NCI-H345 treated with DMSO at 0.1 percent for 48 hours (cell line): Measurements from ENCODE around the gene RB1.
"Not testable (repeated sequence)": the region's sequence is repeated elsewhere in the genome, so short reads cannot be mapped to it uniquely, and the experiment has no call there.

Experiments used
- DNase-seq: peaks from one replicate; lab custom pipeline; 2025; ENCODE audit not compliant: unreplicated experiment; lab: John Stamatoyannopoulos, UW

The RB1 gene

GRCh38 chr13:48404952-48405351 is 101.4 kb downstream of the RB1 start:
- no peak for DNase-seq

- no peak for DNase-seq
Measured at GRCh38 chr13:48405875-48406274, 102.3 kb downstream of the RB1 start.

- no peak for DNase-seq
Measured at GRCh38 chr13:48410199-48410598, 106.6 kb downstream of the RB1 start.

- no peak for DNase-seq
Measured at GRCh38 chr13:48411147-48411794, 107.7 kb downstream of the RB1 start.

- no peak for DNase-seq
Measured at GRCh38 chr13:48411841-48412531, 108.4 kb downstream of the RB1 start.

GRCh38 chr13:48412881-48413351 is 109.4 kb downstream of the RB1 start, which contains the start of gene LPAR6:
Gene LPAR6, minus strand, starts transcription at chr13:48413113. Its CDS starts 690 bp downstream, at chr13:48412423.
- DNase-seq: no peak

- no peak for DNase-seq
Measured at GRCh38 chr13:48414501-48414900, 111.0 kb downstream of the RB1 start.

- DNase-seq: no peak
Measured at GRCh38 chr13:48415516-48415915, 112.0 kb downstream of the RB1 start.

GRCh38 chr13:48422003-48422402 is 118.5 kb downstream of the RB1 start:
- DNase-seq: not testable (repeated sequence)

- no peak for DNase-seq
Measured at GRCh38 chr13:48424212-48424611, 120.7 kb downstream of the RB1 start.

GRCh38 chr13:48426052-48426451 is 122.5 kb downstream of the RB1 start:
- DNase-seq: no peak

- DNase-seq: not testable (repeated sequence)
Measured at GRCh38 chr13:48426755-48427298, 123.3 kb downstream of the RB1 start.

GRCh38 chr13:48429036-48429435 is 125.5 kb downstream of the RB1 start:
- no peak for DNase-seq

GRCh38 chr13:48429886-48430285 is 126.3 kb downstream of the RB1 start:
- no peak for DNase-seq

- DNase-seq: no peak
Measured at GRCh38 chr13:48431431-48431830, 127.9 kb downstream of the RB1 start.

GRCh38 chr13:48431987-48432615 is 128.6 kb downstream of the RB1 start:
- no peak for DNase-seq

- DNase-seq: no peak
Measured at GRCh38 chr13:48434200-48434599, 130.6 kb downstream of the RB1 start.

GRCh38 chr13:48436661-48437288 is 133.2 kb downstream of the RB1 start:
- no peak for DNase-seq

- DNase-seq: no peak
Measured at GRCh38 chr13:48437371-48437770, 133.8 kb downstream of the RB1 start.

- DNase-seq: no peak
Measured at GRCh38 chr13:48443442-48444208, 140.1 kb downstream of the RB1 start.

- DNase-seq: no peak
Measured at GRCh38 chr13:48446464-48446863, 142.9 kb downstream of the RB1 start.
